ENCODE results near the gene CARHSP1.
"Not testable (repeated sequence)": the region's sequence is repeated elsewhere in the genome, so short reads cannot be mapped to it uniquely, and the experiment has no call there.

Gene CARHSP1

GRCh38 chr16:8828541-8829165 lies 40.2 kb downstream of the CARHSP1 start:
- DNase-seq (ENCODE audit: low read depth) = peak; percentile 30

- no peak for DNase-seq (ENCODE audit: low read depth)
Measured at GRCh38 chr16:8826278-8826879, 42.4 kb downstream of the CARHSP1 start.

- no peak for DNase-seq (ENCODE audit: low read depth)
Measured at GRCh38 chr16:8822403-8822802, 46.4 kb downstream of the CARHSP1 start.

GRCh38 chr16:8819411-8820034 lies 49.3 kb downstream of the CARHSP1 start:
- DNase-seq (ENCODE audit: low read depth) = no peak

GRCh38 chr16:8818504-8819270 lies 50.1 kb downstream of the CARHSP1 start:
- DNase-seq (ENCODE audit: low read depth) = no peak

- peak; percentile 40 for DNase-seq (ENCODE audit: low read depth)
Measured at GRCh38 chr16:8816967-8817655, 51.7 kb downstream of the CARHSP1 start.

GRCh38 chr16:8814095-8814806 lies 54.6 kb downstream of the CARHSP1 start:
- no peak for DNase-seq (ENCODE audit: low read depth)

GRCh38 chr16:8812162-8812843 lies 56.5 kb downstream of the CARHSP1 start:
- no peak for DNase-seq (ENCODE audit: low read depth)

GRCh38 chr16:8808613-8809353 lies 60.0 kb downstream of the CARHSP1 start:
- no peak for DNase-seq (ENCODE audit: low read depth)

GRCh38 chr16:8808009-8808408 lies 60.8 kb downstream of the CARHSP1 start:
- DNase-seq (ENCODE audit: low read depth) = no peak

GRCh38 chr16:8807189-8807588 lies 61.6 kb downstream of the CARHSP1 start:
- no peak for DNase-seq (ENCODE audit: low read depth)

- DNase-seq (ENCODE audit: low read depth) = no peak
Measured at GRCh38 chr16:8806272-8806983, 62.4 kb downstream of the CARHSP1 start.

- no peak for DNase-seq (ENCODE audit: low read depth)
Measured at GRCh38 chr16:8804313-8804712, 64.5 kb downstream of the CARHSP1 start.

GRCh38 chr16:8803733-8804132 lies 65.1 kb downstream of the CARHSP1 start:
- not testable (repeated sequence) for DNase-seq (ENCODE audit: low read depth)
